DND-41 (cell line): Measurements from ENCODE around the gene CD8B.

Source experiments
- ATAC-seq: fragments of 200-7000 bp; cut with Tn5 transposase; 3 replicates; pipeline ENCODE4 v1.9.1; 2021; ENCODE audit warnings: low read depth; ENCODE audit not compliant: insufficient read depth
- DNase-seq: peaks from one replicate; pipeline ENCODE4 v3.0.0-alpha.2; 2020
- H2AFZ ChIP-seq: 2 replicates; pipeline ENCODE4 v1.6.0; 2012; ENCODE audit warnings: low read depth, low read length
- H3K27ac ChIP-seq: 2 replicates; pipeline ENCODE4 v1.5.1; 2012; ENCODE audit warnings: low read length, inconsistent platforms
- H3K27me3 ChIP-seq: fragments of 200-600 bp; sonication (generic); 2 replicates; pipeline ENCODE4 v1.6.0; 2012; ENCODE audit warnings: low read length, mild to moderate bottlenecking, inconsistent platforms; ENCODE audit not compliant: insufficient read depth, poor library complexity
- H3K36me3 ChIP-seq: 2 replicates; pipeline ENCODE4 v1.5.1; 2012; ENCODE audit warnings: low read length, inconsistent platforms; ENCODE audit not compliant: insufficient read depth
- H3K4me1 ChIP-seq: 2 replicates; pipeline ENCODE4 v1.5.1; 2012; ENCODE audit warnings: mild to moderate bottlenecking, low read length; ENCODE audit not compliant: insufficient read depth
- H3K4me2 ChIP-seq: 2 replicates; pipeline ENCODE4 v1.6.0; 2012; ENCODE audit warnings: mild to moderate bottlenecking, moderate library complexity, low read length, inconsistent platforms; ENCODE audit not compliant: insufficient read depth
- H3K4me3 ChIP-seq, 2 experiments: fragments of 200-600 bp in 1 of 2; shearing (Covaris generic) in 1 of 2; 2 replicates each; pipeline ENCODE4 v1.5.1; 2012 to 2016; ENCODE audit warnings: inconsistent platforms in 2 of 2, low read length in 2 of 2, mild to moderate bottlenecking in 2 of 2, low read depth in 1 of 2, moderate library complexity in 1 of 2
- H3K79me2 ChIP-seq: 2 replicates; pipeline ENCODE4 v1.6.0; 2012; ENCODE audit warnings: low read length, inconsistent platforms; ENCODE audit not compliant: insufficient read depth
- H3K9ac ChIP-seq: 2 replicates; pipeline ENCODE4 v1.6.0; 2012; ENCODE audit warnings: low read depth, mild to moderate bottlenecking, inconsistent platforms, low read length, moderate library complexity
- H3K9me3 ChIP-seq: 2 replicates; pipeline ENCODE4 v1.5.1; 2012; ENCODE audit warnings: low read length, moderate library complexity, mild to moderate bottlenecking, inconsistent platforms; ENCODE audit not compliant: insufficient read depth, severe bottlenecking
- H4K20me1 ChIP-seq: 2 replicates; pipeline ENCODE4 v1.6.0; 2012; ENCODE audit warnings: low read length; ENCODE audit not compliant: insufficient read depth
- CTCF ChIP-seq: IDR thresholded peaks from 2 replicates; pipeline ENCODE4 v1.5.1; 2012; ENCODE audit warnings: borderline replicate concordance, low read length, moderate library complexity, mild to moderate bottlenecking; ENCODE audit not compliant: poor library complexity, severe bottlenecking; ENCODE audit errors: extremely low read depth
- EZH2 ChIP-seq: IDR thresholded peaks from 3 replicates; pipeline ENCODE4 v1.6.1; 2012; ENCODE audit warnings: borderline replicate concordance, low read depth, mild to moderate bottlenecking, moderate library complexity, low read length, inconsistent platforms; ENCODE audit not compliant: severe bottlenecking

CD8B gene

DNA sequence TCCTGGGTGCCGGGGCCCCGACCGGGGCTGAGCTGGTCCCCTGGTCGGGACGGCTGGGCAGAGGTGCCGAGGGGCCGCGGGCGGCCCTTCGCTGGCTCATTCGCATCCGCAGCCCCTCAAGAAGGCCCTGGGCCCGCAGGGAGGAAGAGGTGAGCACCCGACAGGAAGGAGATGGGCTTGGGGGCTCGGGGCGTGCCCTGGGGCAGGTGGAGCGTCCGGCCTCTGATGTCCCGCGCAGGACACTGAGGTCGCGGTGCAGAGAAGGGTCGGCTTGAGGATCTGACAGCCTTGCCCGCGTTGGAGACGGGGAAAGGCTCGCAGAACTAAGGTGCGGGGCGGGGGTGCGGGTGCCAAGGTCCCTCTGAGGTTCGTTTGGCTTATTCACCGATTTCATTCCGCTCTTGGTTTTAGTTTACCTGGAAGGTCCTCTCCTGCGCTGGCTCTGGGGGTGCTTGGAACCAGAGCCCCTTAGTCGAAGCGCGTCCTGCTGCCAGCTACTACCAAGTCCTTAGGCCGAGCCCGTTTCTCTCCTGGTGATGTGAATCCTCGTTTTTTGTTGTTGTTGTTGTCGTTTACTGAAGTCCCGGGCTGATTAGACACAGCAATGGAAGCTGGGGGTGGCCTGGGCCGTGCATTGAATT is 52.1 kb downstream of the CD8B start:
- no peaks in the 10 kb centered on the region for H3K79me2 ChIP-seq
- no peaks in the 10 kb centered on the region for H4K20me1 ChIP-seq
- ATAC-seq (no peak), DNase-seq (no peak)
- no peaks in the 10 kb centered on the region for H3K36me3 ChIP-seq
- H3K27me3 ChIP-seq = no peaks in the 10 kb centered on the region
- no peak overlapping the region for H3K4me2 ChIP-seq
- no peak overlapping the region for H3K4me3 ChIP-seq
- no peak for TF ChIP-seq CTCF
- no peak for TF ChIP-seq EZH2
- H3K4me1 ChIP-seq = peaks cover 23% of the 10 kb centered on the region
- no peak overlapping the region for H3K27ac ChIP-seq
- no peaks in the 10 kb centered on the region for H3K9me3 ChIP-seq
- no peak overlapping the region for H3K9ac ChIP-seq
- H2AFZ ChIP-seq = no peak overlapping the region

- TF ChIP-seq EZH2 (no peak), CTCF (peak; percentile 99)
- DNase-seq (peak; percentile 94), ATAC-seq (peak; percentile 91)
- no peaks in the 10 kb centered on the region for H3K36me3 ChIP-seq
- peak overlapping the region; percentile 95 for H2AFZ ChIP-seq
- peaks cover 20% of the 10 kb centered on the region for H3K4me1 ChIP-seq
- peak overlapping the region; percentile 72 for H3K27ac ChIP-seq
- H3K9ac ChIP-seq = peak overlapping the region; percentile 55
- no peaks in the 10 kb centered on the region for H3K27me3 ChIP-seq
- H3K79me2 ChIP-seq = no peaks in the 10 kb centered on the region
- peak overlapping the region; percentile 84 for H3K4me2 ChIP-seq
- peak overlapping the region; percentile 8 to 59; a peak in 3 of 4 replicates for H3K4me3 ChIP-seq
- no peaks in the 10 kb centered on the region for H3K9me3 ChIP-seq
- H4K20me1 ChIP-seq = no peaks in the 10 kb centered on the region
These were observed 53.1 kb downstream of the CD8B start for GRCh38 chr2:86808315-86809161.

GRCh38 chr2:86807468-86808275 is 54.0 kb downstream of the CD8B start:
- Histone ChIP-seq H3K4me3 (peak overlapping the region; percentile 8 to 59; a peak in 3 of 4 replicates), H3K9me3 (no peaks in the 10 kb centered on the region), H3K9ac (peak overlapping the region; percentile 55), H3K4me1 (peaks cover 20% of the 10 kb centered on the region), H2AFZ (peak overlapping the region; percentile 95), H3K4me2 (peak overlapping the region; percentile 84), H3K27ac (no peak overlapping the region; the same call in 1 of the 2 replicates), H3K36me3 (no peaks in the 10 kb centered on the region), H3K79me2 (no peaks in the 10 kb centered on the region), H4K20me1 (no peaks in the 10 kb centered on the region), H3K27me3 (no peaks in the 10 kb centered on the region)
- ATAC-seq (peak; percentile 65), DNase-seq (peak; percentile 67)
- TF ChIP-seq CTCF (no peak), EZH2 (no peak)
